Erythroblast (primary cell): ENCODE data around the gene L3MBTL4.

ENCODE experiments used
- GATA1 ChIP-seq: IDR thresholded peaks from 2 replicates; pipeline ENCODE4 v1.6.1; 2011; ENCODE audit warnings: low read depth, mild to moderate bottlenecking, control low read depth, low read length, moderate library complexity
- POLR2A ChIP-seq: IDR thresholded peaks from 2 replicates; pipeline ENCODE4 v1.6.1; 2011; ENCODE audit warnings: mild to moderate bottlenecking, low read length

DNA sequence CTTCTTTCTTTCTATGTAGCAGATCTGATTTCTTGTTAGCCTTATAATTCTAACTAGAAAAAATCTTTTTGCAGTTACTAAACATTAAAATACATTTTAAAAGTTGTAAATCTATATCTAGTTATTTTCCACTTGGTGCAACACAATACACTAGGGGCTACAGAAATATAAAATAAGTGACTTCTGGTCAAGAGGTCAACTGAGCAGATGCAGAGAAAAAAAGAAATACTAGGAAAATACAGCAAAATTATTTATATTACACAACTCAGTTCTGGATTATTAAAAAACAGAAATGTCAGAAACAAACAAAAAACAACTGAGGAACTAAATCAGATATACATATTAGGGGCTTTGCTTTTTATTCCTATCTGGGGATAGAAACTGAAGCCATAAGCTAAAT lies 83.9 kb downstream of the L3MBTL4 start:
- TF ChIP-seq POLR2A (no peak), GATA1 (no peak)
